HEK293 (cell line): Measurements from ENCODE around the gene CIC.

ENCODE experiments used
- KLF7 ChIP-seq: fragments of 450-650 bp; formaldehyde crosslinking; IDR thresholded peaks from 2 replicates; pipeline ENCODE4 v1.5.1; 2016; ENCODE audit warnings: missing biosample characterization, missing genetic modification characterization, borderline replicate concordance
- SETDB1 ChIP-seq: IDR thresholded peaks from one replicate; pipeline ENCODE4 v1.6.1; 2017; ENCODE audit warnings: mild to moderate bottlenecking, low read length, moderate library complexity, mixed read lengths; ENCODE audit not compliant: insufficient read length
- ZBTB8A ChIP-seq: fragments of 450-650 bp; formaldehyde crosslinking; IDR thresholded peaks from 2 replicates; pipeline ENCODE4 v1.5.1; 2016; ENCODE audit warnings: missing biosample characterization, missing genetic modification characterization
- ZFP37 ChIP-seq: fragments of 450-650 bp; formaldehyde crosslinking; IDR thresholded peaks from 2 replicates; pipeline ENCODE4 v1.5.1; 2016; ENCODE audit warnings: missing biosample characterization, missing genetic modification characterization
- ZNF132 ChIP-seq: fragments of 450-650 bp; formaldehyde crosslinking; IDR thresholded peaks from 2 replicates; pipeline ENCODE4 v1.5.1; 2017; ENCODE audit warnings: missing biosample characterization, missing genetic modification characterization, borderline replicate concordance
- ZNF133 ChIP-seq: fragments of 450-650 bp; formaldehyde crosslinking; IDR thresholded peaks from 2 replicates; pipeline ENCODE4 v1.5.1; 2016; ENCODE audit warnings: missing biosample characterization, missing genetic modification characterization
- ZNF19 ChIP-seq: fragments of 450-650 bp; formaldehyde crosslinking; IDR thresholded peaks from 2 replicates; pipeline ENCODE4; 2016; ENCODE audit warnings: missing biosample characterization, missing genetic modification characterization, low read depth
- ZNF2 ChIP-seq: fragments of 450-650 bp; formaldehyde crosslinking; IDR thresholded peaks from 2 replicates; pipeline ENCODE4 v1.5.1; 2016; ENCODE audit warnings: missing biosample characterization, missing genetic modification characterization
- ZNF23 ChIP-seq: fragments of 450-650 bp; formaldehyde crosslinking; IDR thresholded peaks from 2 replicates; pipeline ENCODE4 v1.5.1; 2016; ENCODE audit warnings: missing biosample characterization, missing genetic modification characterization, borderline replicate concordance
- ZNF37A ChIP-seq: fragments of 450-650 bp; IDR thresholded peaks from 2 replicates; pipeline ENCODE4 v1.5.1; 2018; ENCODE audit warnings: missing biosample characterization, missing genetic modification characterization
- ZNF501 ChIP-seq: fragments of 450-650 bp; formaldehyde crosslinking; IDR thresholded peaks from 2 replicates; pipeline ENCODE4 v1.5.1; 2016; ENCODE audit warnings: missing biosample characterization, missing genetic modification characterization
- ZNF510 ChIP-seq: fragments of 450-650 bp; formaldehyde crosslinking; IDR thresholded peaks from 2 replicates; pipeline ENCODE4 v1.5.1; 2018; ENCODE audit warnings: mild to moderate bottlenecking, missing genetic modification characterization, missing biosample characterization; ENCODE audit not compliant: insufficient replicate concordance
- ZNF514 ChIP-seq: fragments of 450-650 bp; formaldehyde crosslinking; IDR thresholded peaks from 2 replicates; pipeline ENCODE4 v1.5.1; 2016; ENCODE audit warnings: missing biosample characterization, missing genetic modification characterization
- ZNF555 ChIP-seq: fragments of 450-650 bp; formaldehyde crosslinking; conservative IDR thresholded peaks from 2 replicates; pipeline ENCODE4 v1.5.1; 2017; ENCODE audit warnings: missing biosample characterization, mild to moderate bottlenecking, missing genetic modification characterization, inconsistent platforms
- ZNF585B ChIP-seq: fragments of 450-650 bp; formaldehyde crosslinking; IDR thresholded peaks from 2 replicates; pipeline ENCODE4 v1.5.1; 2016; ENCODE audit warnings: missing biosample characterization, missing genetic modification characterization
- ZNF624 ChIP-seq: fragments of 450-650 bp; formaldehyde crosslinking; IDR thresholded peaks from 2 replicates; pipeline ENCODE4 v1.5.1; 2017; ENCODE audit warnings: missing biosample characterization, missing genetic modification characterization
- ZNF747 ChIP-seq: fragments of 450-650 bp; formaldehyde crosslinking; IDR thresholded peaks from 2 replicates; pipeline ENCODE4 v1.5.1; 2016; ENCODE audit warnings: missing biosample characterization, missing genetic modification characterization
- ZNF76 ChIP-seq: fragments of 450-650 bp; formaldehyde crosslinking; IDR thresholded peaks from 2 replicates; pipeline ENCODE4; 2016; ENCODE audit warnings: low read depth, missing biosample characterization, missing genetic modification characterization, borderline replicate concordance
- ZNF830 ChIP-seq: fragments of 450-650 bp; IDR thresholded peaks from 2 replicates; pipeline ENCODE4 v1.5.0; 2018; ENCODE audit warnings: missing biosample characterization, missing genetic modification characterization, low read depth, mild to moderate bottlenecking, moderate library complexity
- TF ChIP-seq, protein P1 (sequence below): fragments of 450-650 bp; formaldehyde crosslinking; IDR thresholded peaks from 2 replicates; pipeline ENCODE4 v1.5.1; 2016; ENCODE audit warnings: missing biosample characterization, missing genetic modification characterization
- TF ChIP-seq, protein P2 (sequence below): fragments of 450-650 bp; formaldehyde crosslinking; IDR thresholded peaks from 2 replicates; pipeline ENCODE4 v1.5.1; 2017; ENCODE audit warnings: missing biosample characterization, missing genetic modification characterization
- TF ChIP-seq, protein P3 (sequence below): fragments of 450-650 bp; formaldehyde crosslinking; IDR thresholded peaks from 2 replicates; pipeline ENCODE4 v1.5.1; 2017; ENCODE audit warnings: missing biosample characterization, missing genetic modification characterization
- TF ChIP-seq, protein P4 (sequence below): fragments of 450-650 bp; formaldehyde crosslinking; IDR thresholded peaks from 2 replicates; pipeline ENCODE4 v1.5.1; 2017; ENCODE audit warnings: missing biosample characterization, missing genetic modification characterization
- TF ChIP-seq, protein P5 (sequence below): fragments of 450-650 bp; formaldehyde crosslinking; IDR thresholded peaks from 2 replicates; pipeline ENCODE4 v1.5.1; 2016; ENCODE audit warnings: missing biosample characterization, missing genetic modification characterization, low read depth
- TF ChIP-seq, protein P6 (sequence below): fragments of 450-650 bp; formaldehyde crosslinking; optimal IDR thresholded peaks from 2 replicates; pipeline ENCODE3; 2016; ENCODE audit warnings: missing biosample characterization, mild to moderate bottlenecking, missing genetic modification characterization
- TF ChIP-seq, protein P7 (sequence below): fragments of 450-650 bp; formaldehyde crosslinking; IDR thresholded peaks from 2 replicates; pipeline ENCODE4 v1.5.1; 2016; ENCODE audit warnings: missing biosample characterization, missing genetic modification characterization
- TF ChIP-seq, protein P8 (sequence below): fragments of 450-650 bp; formaldehyde crosslinking; IDR thresholded peaks from 2 replicates; pipeline ENCODE4 v1.5.1; 2016; ENCODE audit warnings: missing biosample characterization, missing genetic modification characterization

CIC gene

DNA sequence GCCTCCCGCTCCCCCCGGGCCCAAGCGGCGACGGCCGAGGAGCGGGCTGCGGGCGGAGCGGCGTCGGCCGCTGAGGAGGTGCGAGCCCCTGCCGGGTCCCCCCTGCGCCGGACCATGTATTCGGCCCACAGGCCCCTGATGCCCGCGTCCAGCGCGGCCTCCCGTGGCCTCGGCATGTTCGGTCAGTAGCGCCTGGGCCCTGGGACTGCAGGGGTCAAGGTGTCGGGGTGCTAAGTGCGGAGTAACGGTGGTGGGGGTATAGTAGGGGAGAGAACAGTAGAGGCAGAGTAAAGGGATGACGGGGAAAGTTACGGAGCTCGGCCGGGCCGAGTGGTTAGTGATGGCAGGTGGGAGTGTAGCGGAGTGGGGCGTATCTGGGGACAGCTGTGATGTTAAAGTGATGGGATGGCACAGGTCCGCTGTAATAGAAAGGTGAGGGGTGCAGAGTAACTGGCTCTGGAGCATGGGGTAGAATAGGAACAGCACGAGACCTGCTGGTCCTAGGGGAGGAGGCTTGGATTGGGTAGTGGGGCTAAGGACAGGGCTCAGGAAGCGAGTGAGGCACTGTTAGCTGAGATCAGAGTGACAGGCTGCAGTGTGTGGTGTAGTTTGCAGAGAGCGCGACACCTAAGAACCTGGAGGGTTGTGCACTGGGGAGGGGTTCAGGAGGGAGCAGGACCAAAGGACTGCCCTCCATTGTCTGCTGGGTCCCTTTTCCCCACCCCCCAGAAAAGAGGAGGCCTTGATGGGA, 15.7 kb downstream of the CIC start (continued):
- TF ChIP-seq ZNF501 (tag by site-specific recombination) (no peak), ZNF76 (tag by site-specific recombination) (peak; percentile 50; the same call in 1 of the 2 replicates), ZNF830 (no peak), ZNF514 (tag by site-specific recombination) (no peak), ZNF555 (tag by site-specific recombination) (no peak), ZNF23 (no peak), ZNF585B (tag by site-specific recombination) (no peak), ZNF747 (tag by site-specific recombination) (no peak), ZNF133 (tag by site-specific recombination) (no peak), ZNF510 (tag by site-specific recombination) (no peak), SETDB1 (no peak), ZNF2 (tag by site-specific recombination) (peak; percentile 84; the same call in 1 of the 2 replicates), ZFP37 (no peak), KLF7 (tag by site-specific recombination) (0 out of 2 replicates have a peak, but pooled peaks have one; percentile 12), ZNF132 (tag by site-specific recombination) (no peak), ZBTB8A (tag by site-specific recombination) (0 out of 2 replicates have a peak, but pooled peaks have one; percentile 11), ZNF37A (tag by site-specific recombination) (no peak), ZNF19 (tag by site-specific recombination) (no peak), ZNF624 (tag by site-specific recombination) (no peak)
- TF ChIP-seq, protein P1, sequence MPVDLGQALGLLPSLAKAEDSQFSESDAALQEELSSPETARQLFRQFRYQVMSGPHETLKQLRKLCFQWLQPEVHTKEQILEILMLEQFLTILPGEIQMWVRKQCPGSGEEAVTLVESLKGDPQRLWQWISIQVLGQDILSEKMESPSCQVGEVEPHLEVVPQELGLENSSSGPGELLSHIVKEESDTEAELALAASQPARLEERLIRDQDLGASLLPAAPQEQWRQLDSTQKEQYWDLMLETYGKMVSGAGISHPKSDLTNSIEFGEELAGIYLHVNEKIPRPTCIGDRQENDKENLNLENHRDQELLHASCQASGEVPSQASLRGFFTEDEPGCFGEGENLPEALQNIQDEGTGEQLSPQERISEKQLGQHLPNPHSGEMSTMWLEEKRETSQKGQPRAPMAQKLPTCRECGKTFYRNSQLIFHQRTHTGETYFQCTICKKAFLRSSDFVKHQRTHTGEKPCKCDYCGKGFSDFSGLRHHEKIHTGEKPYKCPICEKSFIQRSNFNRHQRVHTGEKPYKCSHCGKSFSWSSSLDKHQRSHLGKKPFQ (tag by site-specific recombination): no peak
- TF ChIP-seq, protein P2, sequence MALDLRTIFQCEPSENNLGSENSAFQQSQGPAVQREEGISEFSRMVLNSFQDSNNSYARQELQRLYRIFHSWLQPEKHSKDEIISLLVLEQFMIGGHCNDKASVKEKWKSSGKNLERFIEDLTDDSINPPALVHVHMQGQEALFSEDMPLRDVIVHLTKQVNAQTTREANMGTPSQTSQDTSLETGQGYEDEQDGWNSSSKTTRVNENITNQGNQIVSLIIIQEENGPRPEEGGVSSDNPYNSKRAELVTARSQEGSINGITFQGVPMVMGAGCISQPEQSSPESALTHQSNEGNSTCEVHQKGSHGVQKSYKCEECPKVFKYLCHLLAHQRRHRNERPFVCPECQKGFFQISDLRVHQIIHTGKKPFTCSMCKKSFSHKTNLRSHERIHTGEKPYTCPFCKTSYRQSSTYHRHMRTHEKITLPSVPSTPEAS (tag by site-specific recombination): no peak
- TF ChIP-seq, protein P3, sequence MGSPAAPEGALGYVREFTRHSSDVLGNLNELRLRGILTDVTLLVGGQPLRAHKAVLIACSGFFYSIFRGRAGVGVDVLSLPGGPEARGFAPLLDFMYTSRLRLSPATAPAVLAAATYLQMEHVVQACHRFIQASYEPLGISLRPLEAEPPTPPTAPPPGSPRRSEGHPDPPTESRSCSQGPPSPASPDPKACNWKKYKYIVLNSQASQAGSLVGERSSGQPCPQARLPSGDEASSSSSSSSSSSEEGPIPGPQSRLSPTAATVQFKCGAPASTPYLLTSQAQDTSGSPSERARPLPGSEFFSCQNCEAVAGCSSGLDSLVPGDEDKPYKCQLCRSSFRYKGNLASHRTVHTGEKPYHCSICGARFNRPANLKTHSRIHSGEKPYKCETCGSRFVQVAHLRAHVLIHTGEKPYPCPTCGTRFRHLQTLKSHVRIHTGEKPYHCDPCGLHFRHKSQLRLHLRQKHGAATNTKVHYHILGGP (tag by site-specific recombination): no peak
- TF ChIP-seq, protein P4, sequence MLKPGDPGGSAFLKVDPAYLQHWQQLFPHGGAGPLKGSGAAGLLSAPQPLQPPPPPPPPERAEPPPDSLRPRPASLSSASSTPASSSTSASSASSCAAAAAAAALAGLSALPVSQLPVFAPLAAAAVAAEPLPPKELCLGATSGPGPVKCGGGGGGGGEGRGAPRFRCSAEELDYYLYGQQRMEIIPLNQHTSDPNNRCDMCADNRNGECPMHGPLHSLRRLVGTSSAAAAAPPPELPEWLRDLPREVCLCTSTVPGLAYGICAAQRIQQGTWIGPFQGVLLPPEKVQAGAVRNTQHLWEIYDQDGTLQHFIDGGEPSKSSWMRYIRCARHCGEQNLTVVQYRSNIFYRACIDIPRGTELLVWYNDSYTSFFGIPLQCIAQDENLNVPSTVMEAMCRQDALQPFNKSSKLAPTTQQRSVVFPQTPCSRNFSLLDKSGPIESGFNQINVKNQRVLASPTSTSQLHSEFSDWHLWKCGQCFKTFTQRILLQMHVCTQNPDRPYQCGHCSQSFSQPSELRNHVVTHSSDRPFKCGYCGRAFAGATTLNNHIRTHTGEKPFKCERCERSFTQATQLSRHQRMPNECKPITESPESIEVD (tag by site-specific recombination): no peak
- TF ChIP-seq, protein P5, sequence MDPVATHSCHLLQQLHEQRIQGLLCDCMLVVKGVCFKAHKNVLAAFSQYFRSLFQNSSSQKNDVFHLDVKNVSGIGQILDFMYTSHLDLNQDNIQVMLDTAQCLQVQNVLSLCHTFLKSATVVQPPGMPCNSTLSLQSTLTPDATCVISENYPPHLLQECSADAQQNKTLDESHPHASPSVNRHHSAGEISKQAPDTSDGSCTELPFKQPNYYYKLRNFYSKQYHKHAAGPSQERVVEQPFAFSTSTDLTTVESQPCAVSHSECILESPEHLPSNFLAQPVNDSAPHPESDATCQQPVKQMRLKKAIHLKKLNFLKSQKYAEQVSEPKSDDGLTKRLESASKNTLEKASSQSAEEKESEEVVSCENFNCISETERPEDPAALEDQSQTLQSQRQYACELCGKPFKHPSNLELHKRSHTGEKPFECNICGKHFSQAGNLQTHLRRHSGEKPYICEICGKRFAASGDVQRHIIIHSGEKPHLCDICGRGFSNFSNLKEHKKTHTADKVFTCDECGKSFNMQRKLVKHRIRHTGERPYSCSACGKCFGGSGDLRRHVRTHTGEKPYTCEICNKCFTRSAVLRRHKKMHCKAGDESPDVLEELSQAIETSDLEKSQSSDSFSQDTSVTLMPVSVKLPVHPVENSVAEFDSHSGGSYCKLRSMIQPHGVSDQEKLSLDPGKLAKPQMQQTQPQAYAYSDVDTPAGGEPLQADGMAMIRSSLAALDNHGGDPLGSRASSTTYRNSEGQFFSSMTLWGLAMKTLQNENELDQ (tag by site-specific recombination): no peak
- TF ChIP-seq, protein P6, sequence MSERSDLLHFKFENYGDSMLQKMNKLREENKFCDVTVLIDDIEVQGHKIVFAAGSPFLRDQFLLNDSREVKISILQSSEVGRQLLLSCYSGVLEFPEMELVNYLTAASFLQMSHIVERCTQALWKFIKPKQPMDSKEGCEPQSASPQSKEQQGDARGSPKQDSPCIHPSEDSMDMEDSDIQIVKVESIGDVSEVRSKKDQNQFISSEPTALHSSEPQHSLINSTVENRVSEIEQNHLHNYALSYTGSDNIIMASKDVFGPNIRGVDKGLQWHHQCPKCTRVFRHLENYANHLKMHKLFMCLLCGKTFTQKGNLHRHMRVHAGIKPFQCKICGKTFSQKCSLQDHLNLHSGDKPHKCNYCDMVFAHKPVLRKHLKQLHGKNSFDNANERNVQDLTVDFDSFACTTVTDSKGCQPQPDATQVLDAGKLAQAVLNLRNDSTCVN (tag by site-specific recombination): peak; percentile 39
- TF ChIP-seq, protein P7, sequence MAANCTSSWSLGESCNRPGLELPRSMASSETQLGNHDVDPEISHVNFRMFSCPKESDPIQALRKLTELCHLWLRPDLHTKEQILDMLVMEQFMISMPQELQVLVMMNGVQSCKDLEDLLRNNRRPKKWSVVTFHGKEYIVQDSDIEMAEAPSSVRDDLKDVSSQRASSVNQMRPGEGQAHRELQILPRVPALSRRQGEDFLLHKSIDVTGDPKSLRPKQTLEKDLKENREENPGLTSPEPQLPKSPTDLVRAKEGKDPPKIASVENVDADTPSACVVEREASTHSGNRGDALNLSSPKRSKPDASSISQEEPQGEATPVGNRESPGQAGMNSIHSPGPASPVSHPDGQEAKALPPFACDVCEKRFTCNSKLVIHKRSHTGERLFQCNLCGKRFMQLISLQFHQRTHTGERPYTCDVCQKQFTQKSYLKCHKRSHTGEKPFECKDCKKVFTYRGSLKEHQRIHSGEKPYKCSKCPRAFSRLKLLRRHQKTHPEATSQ: no peak
- TF ChIP-seq, protein P8, sequence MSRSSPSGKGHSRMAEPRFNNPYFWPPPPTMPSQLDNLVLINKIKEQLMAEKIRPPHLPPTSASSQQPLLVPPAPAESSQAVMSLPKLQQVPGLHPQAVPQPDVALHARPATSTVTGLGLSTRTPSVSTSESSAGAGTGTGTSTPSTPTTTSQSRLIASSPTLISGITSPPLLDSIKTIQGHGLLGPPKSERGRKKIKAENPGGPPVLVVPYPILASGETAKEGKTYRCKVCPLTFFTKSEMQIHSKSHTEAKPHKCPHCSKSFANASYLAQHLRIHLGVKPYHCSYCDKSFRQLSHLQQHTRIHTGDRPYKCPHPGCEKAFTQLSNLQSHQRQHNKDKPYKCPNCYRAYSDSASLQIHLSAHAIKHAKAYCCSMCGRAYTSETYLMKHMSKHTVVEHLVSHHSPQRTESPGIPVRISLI (tag by site-specific recombination): no peak
